Measurements from ENCODE around the gene LCE1E.

Gene LCE1E

GRCh38 chr1:152786077-152786476, at the start of gene LCE1E:
LCE1E (plus strand) TSS chr1:152786257; CDS start chr1:152787300, 1,043 bp downstream.
- peaks cover 24% of the 10 kb centered on the region for H3K27me3 Mint-ChIP-seq
- H3K4me1 Mint-ChIP-seq (ENCODE audit: low read depth), result no peaks in the 10 kb centered on the region

GRCh38 chr1:152737997-152738396, 48.1 kb upstream of the LCE1E start:
- intact Hi-C loops (cut with micrococcal nuclease), result no loop called here
- peaks cover 22% of the 10 kb centered on the region for H3K27me3 Mint-ChIP-seq
- H3K9me3 Mint-ChIP-seq, result no peaks in the 10 kb centered on the region
- no peaks in the 10 kb centered on the region for H3K36me3 Mint-ChIP-seq (ENCODE audit: low read depth)
- H3K27ac Mint-ChIP-seq, result no peak overlapping the region
- H3K4me1 Mint-ChIP-seq (ENCODE audit: low read depth), result no peaks in the 10 kb centered on the region
- no peak overlapping the region for H3K4me3 Mint-ChIP-seq

More at GRCh38 chr1:152786077-152786476, at the start of gene LCE1E:
- intact Hi-C loops (cut with micrococcal nuclease), result no loop called here
- Mint-ChIP-seq H3K9me3 (no peaks in the 10 kb centered on the region), H3K4me3 (no peak within 1 kb of the TSS), H3K27ac (no peak within 1 kb of the TSS), H3K36me3 (ENCODE audit: low read depth) (no peaks in the 10 kb centered on the region)

DNA sequence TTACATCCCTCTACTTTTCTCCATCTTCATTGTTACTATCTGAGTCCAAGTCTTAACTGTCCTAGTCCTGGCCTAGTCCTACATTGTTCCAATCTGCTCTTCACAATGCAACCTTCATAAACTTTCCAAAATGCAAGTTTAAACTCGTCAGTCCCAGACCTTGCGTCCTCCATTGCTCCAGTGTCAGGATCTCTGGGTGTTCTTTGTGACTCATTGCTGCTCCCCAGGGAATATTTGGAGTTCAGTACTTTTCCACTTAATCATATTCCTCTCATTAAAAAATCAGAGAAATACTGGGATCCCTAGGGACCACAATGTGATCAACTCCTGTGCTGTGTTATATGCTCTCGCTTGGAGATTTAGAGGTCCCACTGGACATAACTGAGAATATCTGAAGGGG, 46.2 kb upstream of the LCE1E start:
- Mint-ChIP-seq H3K4me1 (ENCODE audit: low read depth) (no peaks in the 10 kb centered on the region), H3K36me3 (ENCODE audit: low read depth) (no peaks in the 10 kb centered on the region), H3K4me3 (no peak overlapping the region), H3K27me3 (peaks cover 19% of the 10 kb centered on the region), H3K27ac (no peak overlapping the region), H3K9me3 (no peaks in the 10 kb centered on the region)
- intact Hi-C loops (cut with micrococcal nuclease), result no loop called here

- Mint-ChIP-seq H3K4me1 (ENCODE audit: low read depth) (no peaks in the 10 kb centered on the region), H3K27me3 (peaks cover 21% of the 10 kb centered on the region), H3K27ac (no peak overlapping the region), H3K36me3 (ENCODE audit: low read depth) (no peaks in the 10 kb centered on the region), H3K9me3 (no peaks in the 10 kb centered on the region), H3K4me3 (no peak overlapping the region)
- intact Hi-C loops (cut with micrococcal nuclease), result no loop called here
Observed at GRCh38 chr1:152741656-152742055, 44.4 kb upstream of the LCE1E start.

DNA sequence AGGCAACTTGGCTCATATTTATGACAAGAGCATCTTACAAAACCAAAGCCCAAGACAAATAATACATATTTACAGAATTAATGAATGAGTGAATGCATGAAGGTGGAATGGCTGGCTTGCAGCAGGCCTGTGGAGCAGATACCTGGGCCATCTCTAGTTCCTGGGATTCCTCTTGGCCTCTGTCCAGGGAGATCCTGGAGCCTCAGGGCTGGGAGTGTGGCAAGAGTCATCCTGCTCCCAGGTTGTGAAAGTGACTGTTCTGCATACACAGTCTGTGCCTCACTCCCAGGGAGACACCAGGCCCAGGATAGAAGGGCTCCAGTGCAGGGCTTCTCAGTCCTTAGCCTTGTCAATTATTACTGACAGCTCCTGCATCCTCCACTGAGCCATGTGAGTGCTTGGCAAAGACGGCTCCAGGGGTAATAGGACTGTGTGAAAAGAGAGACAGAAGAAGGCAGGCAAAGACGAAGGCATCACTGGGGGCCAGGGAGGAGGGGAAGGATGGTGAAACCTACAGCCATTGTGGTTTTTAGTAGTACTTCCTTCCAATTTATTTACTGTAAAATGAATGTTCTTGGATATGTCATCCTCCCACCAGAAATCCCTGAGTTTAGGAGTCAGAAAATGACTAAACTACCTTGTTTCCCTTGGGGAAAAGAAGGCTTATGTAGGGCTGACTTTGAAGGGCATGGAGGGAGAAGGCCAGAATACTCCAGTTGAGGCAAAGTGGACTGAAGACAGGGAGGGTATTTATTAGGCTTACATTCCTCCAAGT, 42.5 kb upstream of the LCE1E start:
- H3K9me3 Mint-ChIP-seq, result no peaks in the 10 kb centered on the region
- peaks cover 17% of the 10 kb centered on the region for H3K27me3 Mint-ChIP-seq
- H3K4me1 Mint-ChIP-seq (ENCODE audit: low read depth), result no peaks in the 10 kb centered on the region
- intact Hi-C loops (cut with micrococcal nuclease), result no loop called here
- no peak overlapping the region for H3K27ac Mint-ChIP-seq
- H3K36me3 Mint-ChIP-seq (ENCODE audit: low read depth), result no peaks in the 10 kb centered on the region
- H3K4me3 Mint-ChIP-seq, result no peak overlapping the region

- Mint-ChIP-seq H3K27me3 (peaks cover 14% of the 10 kb centered on the region), H3K9me3 (no peaks in the 10 kb centered on the region), H3K4me1 (ENCODE audit: low read depth) (no peaks in the 10 kb centered on the region), H3K36me3 (ENCODE audit: low read depth) (no peaks in the 10 kb centered on the region), H3K27ac (no peak overlapping the region), H3K4me3 (no peak overlapping the region)
- intact Hi-C loops (cut with micrococcal nuclease), result no loop called here
Observed at GRCh38 chr1:152745289-152745704, 40.8 kb upstream of the LCE1E start.

GRCh38 chr1:152745765-152746444, 40.2 kb upstream of the LCE1E start:
- no peaks in the 10 kb centered on the region for H3K4me1 Mint-ChIP-seq (ENCODE audit: low read depth)
- no peaks in the 10 kb centered on the region for H3K9me3 Mint-ChIP-seq
- no peak overlapping the region for H3K4me3 Mint-ChIP-seq
- intact Hi-C loops (cut with micrococcal nuclease), result no loop called here
- peaks cover 16% of the 10 kb centered on the region for H3K27me3 Mint-ChIP-seq
- H3K36me3 Mint-ChIP-seq (ENCODE audit: low read depth), result no peaks in the 10 kb centered on the region
- H3K27ac Mint-ChIP-seq, result no peak overlapping the region

DNA sequence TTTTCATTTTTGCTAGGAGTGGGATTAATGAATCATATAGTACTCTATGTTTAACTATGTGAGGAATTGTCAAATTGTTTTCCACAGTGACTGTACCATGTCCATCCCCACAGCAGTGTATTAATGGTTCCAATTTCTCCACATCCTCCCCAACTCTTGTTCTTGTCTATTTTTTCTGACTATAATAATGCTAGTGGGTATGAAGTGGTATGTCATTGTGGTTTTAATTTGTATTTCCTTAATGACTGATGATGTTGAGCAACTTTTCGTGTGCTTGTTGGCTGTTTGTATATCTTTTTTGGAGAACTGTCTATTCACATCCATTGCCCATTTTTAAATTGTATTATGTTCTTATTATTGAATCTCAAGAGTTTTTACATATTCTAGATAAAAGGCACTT, 38.2 kb upstream of the LCE1E start:
- Mint-ChIP-seq H3K36me3 (ENCODE audit: low read depth) (no peaks in the 10 kb centered on the region), H3K27me3 (peaks cover 20% of the 10 kb centered on the region), H3K4me1 (ENCODE audit: low read depth) (no peaks in the 10 kb centered on the region), H3K4me3 (no peak overlapping the region), H3K9me3 (no peaks in the 10 kb centered on the region), H3K27ac (no peak overlapping the region)
- intact Hi-C loops (cut with micrococcal nuclease), result no loop called here

DNA sequence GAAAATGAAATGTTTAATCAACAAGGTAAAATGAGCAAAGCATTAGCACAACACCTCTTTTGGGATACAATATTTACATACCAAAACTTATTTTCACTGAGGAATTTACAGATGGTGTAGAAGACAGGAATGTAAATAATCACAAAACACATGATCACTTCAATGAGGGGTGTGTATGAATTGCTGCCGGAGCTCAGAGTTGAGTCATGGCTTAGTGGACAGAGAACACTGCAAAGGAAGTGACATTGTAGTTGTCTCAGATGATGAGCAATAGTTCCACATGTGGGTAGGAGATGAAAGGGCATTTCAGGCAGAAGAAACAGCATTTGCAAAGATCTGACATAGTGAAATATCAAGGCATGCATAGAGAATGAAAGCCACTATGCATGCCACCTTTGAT, 33.8 kb upstream of the LCE1E start:
- no peaks in the 10 kb centered on the region for H3K36me3 Mint-ChIP-seq (ENCODE audit: low read depth)
- H3K27ac Mint-ChIP-seq, result no peak overlapping the region
- no peaks in the 10 kb centered on the region for H3K4me1 Mint-ChIP-seq (ENCODE audit: low read depth)
- no peak overlapping the region for H3K4me3 Mint-ChIP-seq
- no peaks in the 10 kb centered on the region for H3K9me3 Mint-ChIP-seq
- H3K27me3 Mint-ChIP-seq, result peaks cover 14% of the 10 kb centered on the region
- intact Hi-C loops (cut with micrococcal nuclease), result no loop called here

GRCh38 chr1:152753586-152753985, 32.5 kb upstream of the LCE1E start:
- intact Hi-C loops (cut with micrococcal nuclease), result no loop called here
- Mint-ChIP-seq H3K4me3 (no peak overlapping the region), H3K27ac (no peak overlapping the region), H3K9me3 (no peaks in the 10 kb centered on the region), H3K4me1 (ENCODE audit: low read depth) (no peaks in the 10 kb centered on the region), H3K27me3 (peaks cover 13% of the 10 kb centered on the region), H3K36me3 (ENCODE audit: low read depth) (no peaks in the 10 kb centered on the region)

GRCh38 chr1:152756872-152757271, 29.2 kb upstream of the LCE1E start:
- no peaks in the 10 kb centered on the region for H3K4me1 Mint-ChIP-seq (ENCODE audit: low read depth)
- H3K9me3 Mint-ChIP-seq, result no peaks in the 10 kb centered on the region
- no peak overlapping the region for H3K27ac Mint-ChIP-seq
- no peak overlapping the region for H3K4me3 Mint-ChIP-seq
- intact Hi-C loops (cut with micrococcal nuclease), result no loop called here
- peaks cover 6% of the 10 kb centered on the region for H3K27me3 Mint-ChIP-seq
- H3K36me3 Mint-ChIP-seq (ENCODE audit: low read depth), result no peaks in the 10 kb centered on the region

DNA sequence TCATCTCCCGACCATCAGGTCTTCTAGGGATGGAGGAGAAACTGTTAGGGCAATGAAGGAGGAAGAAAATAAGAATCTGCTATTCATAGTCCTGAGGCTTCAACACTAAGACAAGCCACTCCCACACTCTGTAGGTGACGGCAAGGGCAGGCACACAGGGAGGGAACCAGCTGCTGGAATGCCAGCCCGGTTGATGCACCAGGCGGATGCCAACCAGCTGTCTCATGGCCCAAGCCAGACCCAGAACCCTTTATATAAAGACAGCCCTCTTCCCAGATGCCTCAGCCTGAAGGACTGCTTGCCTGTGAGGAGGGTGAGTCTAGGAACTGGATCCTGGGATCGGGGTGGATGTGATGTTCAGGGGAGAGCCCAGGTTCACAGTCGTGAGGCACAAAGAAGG, 28.3 kb upstream of the LCE1E start, which contains the start of gene KPRP:
KPRP (plus strand) TSS at position 279 of the 400 bp plus-strand sequence. CDS start 1,564 bp downstream, outside the sequence.
- Mint-ChIP-seq H3K4me3 (no peak within 1 kb of the TSS), H3K36me3 (ENCODE audit: low read depth) (no peaks in the 10 kb centered on the region), H3K4me1 (ENCODE audit: low read depth) (no peaks in the 10 kb centered on the region), H3K9me3 (no peaks in the 10 kb centered on the region), H3K27ac (no peak within 1 kb of the TSS), H3K27me3 (peaks cover 3% of the 10 kb centered on the region)
- intact Hi-C loops (cut with micrococcal nuclease), result no loop called here

DNA sequence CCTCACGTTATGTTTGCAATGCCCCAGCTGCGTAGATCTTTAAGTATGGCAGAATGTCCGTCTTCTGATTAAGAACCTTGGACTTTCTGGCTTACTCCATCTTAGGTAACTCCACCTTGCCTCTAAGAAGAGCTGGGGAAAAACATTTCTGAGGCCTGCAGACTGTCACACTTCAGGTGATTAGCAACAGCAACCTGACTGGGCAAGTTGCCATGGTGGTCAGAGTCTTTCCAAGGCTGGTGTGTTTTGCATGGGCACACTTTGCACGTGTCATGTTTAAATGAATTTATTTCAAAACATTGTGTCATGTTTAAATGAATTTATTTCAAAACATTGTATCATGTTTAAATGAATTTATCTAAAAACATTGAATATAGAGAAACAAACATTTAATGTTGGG, 27.4 kb upstream of the LCE1E start:
- Mint-ChIP-seq H3K27ac (no peak overlapping the region), H3K27me3 (peaks cover 2% of the 10 kb centered on the region)

DNA sequence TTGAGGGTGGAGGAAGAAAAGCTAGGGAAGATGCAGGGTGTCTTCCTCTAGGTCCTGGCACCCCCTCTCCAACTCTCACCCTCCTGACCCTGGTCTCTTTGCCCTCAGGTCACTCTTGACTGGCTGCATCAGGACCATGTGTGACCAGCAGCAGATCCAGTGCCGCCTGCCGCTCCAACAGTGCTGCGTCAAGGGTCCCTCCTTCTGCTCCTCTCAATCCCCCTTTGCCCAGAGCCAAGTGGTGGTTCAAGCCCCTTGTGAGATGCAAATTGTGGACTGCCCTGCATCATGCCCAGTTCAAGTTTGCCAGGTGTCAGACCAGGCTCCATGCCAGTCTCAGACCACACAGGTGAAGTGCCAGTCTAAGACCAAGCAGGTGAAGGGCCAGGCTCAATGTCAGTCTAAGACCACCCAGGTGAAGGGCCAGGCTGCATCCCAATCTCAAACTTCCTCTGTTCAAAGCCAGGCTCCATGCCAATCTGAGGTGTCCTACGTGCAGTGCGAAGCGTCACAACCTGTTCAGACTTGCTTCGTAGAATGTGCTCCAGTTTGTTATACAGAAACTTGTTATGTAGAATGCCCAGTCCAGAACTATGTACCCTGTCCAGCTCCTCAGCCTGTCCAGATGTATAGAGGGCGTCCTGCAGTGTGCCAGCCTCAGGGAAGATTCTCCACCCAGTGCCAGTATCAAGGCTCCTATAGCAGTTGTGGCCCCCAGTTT, 26.4 kb upstream of the LCE1E start:
- H3K9me3 Mint-ChIP-seq, result no peaks in the 10 kb centered on the region
- no peak overlapping the region for H3K4me3 Mint-ChIP-seq
- no peaks in the 10 kb centered on the region for H3K36me3 Mint-ChIP-seq (ENCODE audit: low read depth)
- H3K4me1 Mint-ChIP-seq (ENCODE audit: low read depth), result no peaks in the 10 kb centered on the region
- H3K27ac Mint-ChIP-seq, result no peak overlapping the region
- H3K27me3 Mint-ChIP-seq, result peaks cover 2% of the 10 kb centered on the region
- intact Hi-C loops (cut with micrococcal nuclease), result no loop called here

More for the DNA sequence above, 27.4 kb upstream of the LCE1E start:
- no peaks in the 10 kb centered on the region for H3K36me3 Mint-ChIP-seq (ENCODE audit: low read depth)
- H3K9me3 Mint-ChIP-seq, result no peaks in the 10 kb centered on the region
- H3K4me3 Mint-ChIP-seq, result no peak overlapping the region
- intact Hi-C loops (cut with micrococcal nuclease), result no loop called here
- H3K4me1 Mint-ChIP-seq (ENCODE audit: low read depth), result no peaks in the 10 kb centered on the region
